ENCODE measurements around the gene PIP5K1B. TPM values are rescaled to one million over a fixed set of nuclear protein-coding genes. Genes with fewer than 3 reads are reported as not detected.

The PIP5K1B gene
- total RNA-seq, 4 donors from 2014 or later, result 0.63 to 1.6 (median 0.98) TPM

DNA sequence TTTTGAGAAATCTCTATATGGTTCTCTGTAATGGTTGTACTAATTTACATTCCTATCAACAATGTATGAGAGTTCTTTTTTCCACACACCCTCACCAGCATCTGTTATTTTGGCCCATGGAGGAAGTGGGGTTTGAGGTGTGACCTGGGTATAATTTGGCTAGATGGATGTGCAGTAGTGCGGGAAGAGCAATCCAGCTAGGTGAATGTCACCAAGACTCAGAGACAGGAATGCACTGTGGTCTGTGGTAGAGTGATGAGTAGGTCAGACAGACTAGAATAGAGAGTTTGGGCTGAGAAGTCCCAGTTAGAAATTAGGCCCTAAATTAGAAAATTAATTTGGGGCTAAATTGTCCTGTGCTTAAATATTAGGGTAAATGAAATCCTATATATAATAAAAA lies 32.8 kb upstream of the PIP5K1B start:
- DNase-seq, result no peak

DNA sequence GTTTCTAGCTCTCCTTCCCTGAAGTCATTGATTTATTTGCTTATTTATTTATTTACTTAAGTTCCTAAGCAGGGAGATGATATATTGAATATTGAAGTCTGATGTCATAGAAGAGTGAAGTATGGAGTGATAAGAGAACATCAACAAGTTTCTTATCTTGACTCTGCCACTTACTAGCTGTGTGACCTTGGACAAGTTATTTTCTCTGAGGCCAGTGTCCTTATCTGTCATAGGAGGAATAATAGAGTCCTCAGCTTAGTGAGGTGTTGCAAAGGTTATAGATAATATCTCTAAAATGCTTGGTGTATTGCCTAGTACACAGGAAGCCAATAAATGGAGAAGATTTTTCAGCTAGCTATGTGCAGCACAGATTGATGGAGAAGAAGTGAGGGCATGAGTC lies 32.4 kb upstream of the PIP5K1B start:
- no peak for DNase-seq
- Histone ChIP-seq H3K4me3 (replicated peaks in 1 of 3) (no peak overlapping the region), H3K36me3 (no peaks in the 10 kb centered on the region), H3K27me3 (no peaks in the 10 kb centered on the region), H3K9me3 (no peaks in the 10 kb centered on the region), H3K27ac (no peak overlapping the region), H3K4me1 (no peaks in the 10 kb centered on the region)
- no peak for TF ChIP-seq POLR2A (IDR thresholded peaks at IDR 0.05)
- TF ChIP-seq, protein P1, sequence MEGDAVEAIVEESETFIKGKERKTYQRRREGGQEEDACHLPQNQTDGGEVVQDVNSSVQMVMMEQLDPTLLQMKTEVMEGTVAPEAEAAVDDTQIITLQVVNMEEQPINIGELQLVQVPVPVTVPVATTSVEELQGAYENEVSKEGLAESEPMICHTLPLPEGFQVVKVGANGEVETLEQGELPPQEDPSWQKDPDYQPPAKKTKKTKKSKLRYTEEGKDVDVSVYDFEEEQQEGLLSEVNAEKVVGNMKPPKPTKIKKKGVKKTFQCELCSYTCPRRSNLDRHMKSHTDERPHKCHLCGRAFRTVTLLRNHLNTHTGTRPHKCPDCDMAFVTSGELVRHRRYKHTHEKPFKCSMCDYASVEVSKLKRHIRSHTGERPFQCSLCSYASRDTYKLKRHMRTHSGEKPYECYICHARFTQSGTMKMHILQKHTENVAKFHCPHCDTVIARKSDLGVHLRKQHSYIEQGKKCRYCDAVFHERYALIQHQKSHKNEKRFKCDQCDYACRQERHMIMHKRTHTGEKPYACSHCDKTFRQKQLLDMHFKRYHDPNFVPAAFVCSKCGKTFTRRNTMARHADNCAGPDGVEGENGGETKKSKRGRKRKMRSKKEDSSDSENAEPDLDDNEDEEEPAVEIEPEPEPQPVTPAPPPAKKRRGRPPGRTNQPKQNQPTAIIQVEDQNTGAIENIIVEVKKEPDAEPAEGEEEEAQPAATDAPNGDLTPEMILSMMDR (IDR thresholded peaks at IDR 0.05), result no peak
- intact Hi-C loops (cut with DNase I), result no loop called here

More for the DNA sequence above, 32.8 kb upstream of the PIP5K1B start:
- 100% methylated on average over 1 of the region's 1 CpG for WGBS, 2 donors
- Histone ChIP-seq H3K4me1 (no peaks in the 10 kb centered on the region), H3K27ac (no peak overlapping the region), H3K27me3 (no peaks in the 10 kb centered on the region), H3K4me3 (replicated peaks in 1 of 3) (no peak overlapping the region), H3K36me3 (no peaks in the 10 kb centered on the region), H3K9me3 (no peaks in the 10 kb centered on the region)
- TF ChIP-seq, protein P1 (IDR thresholded peaks at IDR 0.05), result no peak
- no peak for TF ChIP-seq POLR2A (IDR thresholded peaks at IDR 0.05)
- intact Hi-C loops (cut with DNase I), result no loop called here

DNA sequence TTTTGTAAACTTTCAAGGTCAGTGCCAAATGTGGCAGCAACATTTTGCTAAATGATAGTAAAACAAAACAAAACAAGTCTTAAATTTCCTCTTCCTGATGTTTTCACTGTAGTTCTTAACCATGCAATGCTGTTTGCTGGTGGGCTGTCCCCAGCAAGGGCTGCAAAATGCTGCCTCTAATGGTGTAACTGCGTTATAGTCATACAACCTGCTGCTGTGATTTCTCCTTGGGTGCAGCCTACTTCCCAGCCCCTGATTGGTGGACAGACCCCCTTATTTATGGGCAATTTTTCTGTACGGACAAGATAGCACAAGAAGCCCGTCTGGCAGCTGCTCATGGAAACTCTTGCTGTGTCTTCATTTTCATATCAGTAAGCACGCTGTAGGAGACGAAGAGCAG lies 26.6 kb upstream of the PIP5K1B start:
- DNase-seq, result no peak
- H3K27me3 ChIP-seq, result no peaks in the 10 kb centered on the region
- intact Hi-C loops (cut with DNase I), result no loop called here

DNA sequence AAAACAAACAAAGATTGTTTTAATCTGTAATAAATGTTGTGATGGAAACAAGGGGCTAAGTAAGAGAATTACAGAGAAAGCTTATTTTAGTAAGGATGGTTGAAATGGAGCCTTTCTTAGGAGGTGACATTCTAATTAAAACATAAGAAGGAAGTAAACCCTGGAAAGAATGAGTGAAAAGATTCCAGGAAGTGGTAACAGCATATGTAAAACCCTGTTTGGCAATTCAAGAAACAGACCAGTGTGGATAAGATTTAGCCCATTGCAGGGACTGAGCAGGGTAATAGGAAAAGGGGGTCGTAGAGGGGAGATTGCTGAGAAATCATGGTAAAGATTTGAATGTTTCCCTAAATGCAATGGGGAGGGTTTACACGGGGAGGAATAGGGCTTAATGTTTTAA lies 21.6 kb upstream of the PIP5K1B start:
- Histone ChIP-seq H3K27ac (no peak overlapping the region), H3K27me3 (no peaks in the 10 kb centered on the region), H3K4me1 (no peaks in the 10 kb centered on the region), H3K9me3 (no peaks in the 10 kb centered on the region), H3K36me3 (no peaks in the 10 kb centered on the region), H3K4me3 (replicated peaks in 1 of 3) (no peak overlapping the region)
- intact Hi-C loops (cut with DNase I), result no loop called here
- no peak for DNase-seq
- 66 to 77% methylated on average over 2 of the region's 2 CpGs for WGBS, 2 donors
- TF ChIP-seq, protein P1 (IDR thresholded peaks at IDR 0.05), result no peak
- TF ChIP-seq POLR2A (IDR thresholded peaks at IDR 0.05), result no peak

More for the DNA sequence above, 26.6 kb upstream of the PIP5K1B start:
- Histone ChIP-seq H3K9me3 (no peaks in the 10 kb centered on the region), H3K4me1 (no peaks in the 10 kb centered on the region), H3K27ac (no peak overlapping the region), H3K4me3 (replicated peaks in 1 of 3) (no peak overlapping the region), H3K36me3 (no peaks in the 10 kb centered on the region)
- WGBS, 2 donors, result 39 to 49% methylated on average over 5 of the region's 5 CpGs
- no peak for TF ChIP-seq POLR2A (IDR thresholded peaks at IDR 0.05)
- TF ChIP-seq, protein P1 (IDR thresholded peaks at IDR 0.05), result peak in 1 of 6 experiments; percentile 26

DNA sequence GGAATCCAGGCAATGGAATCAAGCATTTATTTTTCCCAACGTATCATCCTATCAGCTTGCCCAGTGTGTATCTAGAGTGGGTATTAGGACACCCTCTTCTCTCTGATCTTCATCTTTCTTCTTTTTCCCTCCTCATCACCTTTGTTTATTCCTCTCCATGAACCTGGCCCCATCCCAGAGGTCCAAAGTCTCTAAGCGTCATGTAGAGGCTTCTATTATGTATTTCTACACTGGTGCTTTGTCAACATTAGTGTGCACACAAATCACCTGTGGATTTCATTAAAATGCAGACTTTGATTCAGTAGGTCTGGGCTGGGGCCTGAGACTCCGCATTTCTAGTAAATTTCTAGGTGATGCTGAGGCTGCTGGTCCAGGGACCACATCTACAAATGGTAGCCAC lies 19.8 kb upstream of the PIP5K1B start:
- WGBS, 2 donors, result 91 to 96% methylated on average over 3 of the region's 3 CpGs
- intact Hi-C loops (cut with DNase I), result no loop called here
- no peak for DNase-seq

More for the DNA sequence above, 19.8 kb upstream of the PIP5K1B start:
- H3K4me3 ChIP-seq (replicated peaks in 1 of 3), result no peak overlapping the region
- H3K4me1 ChIP-seq, result peaks cover 0 to 3% of the 10 kb centered on the region in 2 donors
- TF ChIP-seq, protein P1 (IDR thresholded peaks at IDR 0.05), result no peak
- H3K27ac ChIP-seq, result no peak overlapping the region
- no peaks in the 10 kb centered on the region for H3K9me3 ChIP-seq
- H3K36me3 ChIP-seq, result no peaks in the 10 kb centered on the region
- H3K27me3 ChIP-seq, result no peaks in the 10 kb centered on the region
